SJCRH30 (cell line): ENCODE data around the gene ZNF45. TPM values are rescaled to one million over a fixed set of nuclear protein-coding genes. Genes with fewer than 3 reads are reported as not detected.
A peak's percentile ranks its signal among the peaks of the same experiment; 100 is the strongest.
"Not testable (repeated sequence)": the region's sequence is repeated elsewhere in the genome, so short reads cannot be mapped to it uniquely, and the experiment has no call there.

Experiments
- DNase-seq, 2 experiments: peaks; one replicate each; pipeline ENCODE4 v3.0.0-alpha.2; 2015 to 2020
- H3K27ac ChIP-seq: fragments of 250-450 bp; sonication (Bioruptor Pico); 2 replicates; pipeline ENCODE4 v1.5.1; 2020; ENCODE audit warnings: mild to moderate bottlenecking, moderate library complexity
- H3K27me3 ChIP-seq: fragments of 250-450 bp; sonication (Bioruptor Pico); 2 replicates; pipeline ENCODE4 v1.5.1; 2020; ENCODE audit warnings: mild to moderate bottlenecking, moderate library complexity
- H3K36me3 ChIP-seq: fragments of 250-450 bp; sonication (Bioruptor Pico); 2 replicates; pipeline ENCODE4 v1.5.1; 2020; ENCODE audit warnings: mild to moderate bottlenecking, moderate library complexity
- H3K4me1 ChIP-seq: fragments of 250-450 bp; sonication (Bioruptor Pico); 2 replicates; pipeline ENCODE4 v1.5.1; 2020; ENCODE audit warnings: mild to moderate bottlenecking, moderate library complexity
- H3K4me3 ChIP-seq: fragments of 250-450 bp; sonication (Bioruptor Pico); 2 replicates; pipeline ENCODE4 v1.5.1; 2020; ENCODE audit warnings: mild to moderate bottlenecking, moderate library complexity
- H3K9me3 ChIP-seq: fragments of 250-450 bp; sonication (Bioruptor Pico); replicated peaks from 2 replicates; pipeline ENCODE4 v1.5.1; 2020; ENCODE audit warnings: mild to moderate bottlenecking, moderate library complexity
- total RNA-seq: library from RNA; depleted of rRNA; stranded (reverse); fragments of >200 nt; shearing (Covaris generic); gene quantifications from 2 replicates; pipeline ENCODE4 v1.2.3, GENCODE V29; 2014; rRNA removed

Gene ZNF45
- total RNA-seq, 1 experiment from 2014 or later: 14.4 TPM

DNA sequence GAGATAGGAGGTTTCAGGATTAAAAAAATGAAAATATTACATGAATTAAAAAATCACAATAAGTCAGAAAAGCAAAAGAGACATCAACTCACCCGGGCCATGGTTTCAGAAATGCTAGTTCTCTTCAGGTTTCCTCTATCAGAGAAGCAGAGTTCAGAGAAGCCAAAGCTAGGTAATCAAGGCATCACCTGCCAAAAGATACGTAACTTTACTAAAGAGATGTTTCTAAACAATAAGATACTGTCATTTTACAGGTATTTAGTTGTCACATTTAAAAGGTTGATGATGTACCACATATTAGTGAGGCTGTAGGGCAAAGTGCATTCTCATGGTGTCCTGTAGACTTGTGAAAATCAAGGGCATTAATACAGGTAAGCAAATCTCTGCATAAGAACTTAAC lies 51.2 kb downstream of the ZNF45 start, which contains the start of gene ZNF404:
TSS of gene ZNF404 (minus strand) at position 101 of the 400 bp plus-strand sequence.
- Histone ChIP-seq H3K4me3 (no peak within 1 kb of the TSS), H3K4me1 (no peaks in the 10 kb centered on the region), H3K27me3 (no peaks in the 10 kb centered on the region), H3K9me3 (peaks cover 4% of the 10 kb centered on the region; the same call in 1 of the 2 replicates), H3K27ac (no peak within 1 kb of the TSS), H3K36me3 (no peaks in the 10 kb centered on the region)
- no peak for DNase-seq

- H3K4me1 ChIP-seq: no peaks in the 10 kb centered on the region
- H3K27me3 ChIP-seq: no peaks in the 10 kb centered on the region
- DNase-seq: no peak
- H3K27ac ChIP-seq: no peak overlapping the region
- H3K36me3 ChIP-seq: no peaks in the 10 kb centered on the region
- H3K4me3 ChIP-seq: no peak overlapping the region
- peaks cover 14% of the 10 kb centered on the region; the same call in 1 of the 2 replicates for H3K9me3 ChIP-seq
These were observed 54.6 kb downstream of the ZNF45 start for GRCh38 chr19:43880483-43880882.

DNA sequence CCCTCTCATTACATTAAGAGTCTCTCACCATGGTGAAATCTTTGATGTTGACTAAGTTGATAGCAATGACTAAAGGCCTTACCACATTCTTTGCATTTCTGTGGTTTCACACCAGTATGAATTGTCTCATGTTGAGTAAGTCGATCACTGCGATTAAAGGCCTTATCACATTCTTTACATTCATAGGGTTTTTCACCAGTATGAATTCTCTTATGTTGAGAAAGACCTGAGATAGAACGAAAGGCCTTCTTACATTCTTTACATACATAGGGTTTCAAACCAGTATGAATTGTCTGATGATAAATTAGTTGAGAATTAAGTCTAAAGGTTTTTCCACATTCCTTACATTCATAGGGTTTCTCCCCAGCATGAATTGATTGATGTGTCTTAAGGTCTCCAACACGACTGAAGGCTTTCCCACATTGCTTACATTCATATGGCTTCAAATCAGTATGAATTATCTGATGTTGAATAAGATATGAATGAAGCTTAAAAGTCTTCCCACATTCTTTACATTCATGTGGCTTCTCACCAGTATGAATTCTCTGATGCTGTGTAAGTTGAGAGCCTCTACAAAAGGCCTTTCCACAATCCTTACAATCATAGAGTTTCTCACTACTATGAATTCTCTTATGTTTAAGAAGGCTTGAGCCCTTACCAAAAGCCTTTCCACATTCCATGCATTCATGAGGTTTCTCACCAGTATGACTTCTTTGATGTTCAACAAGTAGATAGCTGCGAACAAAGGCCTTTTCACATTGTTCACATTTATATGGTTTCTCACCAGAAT lies 62.3 kb downstream of the ZNF45 start:
- Histone ChIP-seq H3K9me3 (peaks cover 31% of the 10 kb centered on the region), H3K27ac (no peak overlapping the region), H3K4me1 (no peaks in the 10 kb centered on the region)

GRCh38 chr19:43866923-43867322 lies 68.2 kb downstream of the ZNF45 start:
- not testable (repeated sequence) for H3K4me3 ChIP-seq, H3K27ac ChIP-seq, H3K4me1 ChIP-seq, DNase-seq, H3K27me3 ChIP-seq, H3K36me3 ChIP-seq
- H3K9me3 ChIP-seq: peaks cover 14% of the 10 kb centered on the region

More for the DNA sequence above, 62.3 kb downstream of the ZNF45 start:
- DNase-seq: peak in 1 of 2 experiments; percentile 3
- H3K4me3 ChIP-seq: no peak overlapping the region
- H3K27me3 ChIP-seq: no peaks in the 10 kb centered on the region
- H3K36me3 ChIP-seq: no peaks in the 10 kb centered on the region

Other genes with a start within 250 kb of the ZNF45 start
- not detected in 2 replicates for gene IRGC, start 219.2 kb downstream of the ZNF45 start, total RNA-seq
- gene SMG9, start 180.3 kb downstream of the ZNF45 start, total RNA-seq: 22.5 and 25.7 TPM in 2 replicates
- 0.38 and 0.63 TPM in 2 replicates for gene KCNN4, start 154.3 kb downstream of the ZNF45 start, total RNA-seq
- 0.06 and 0.35 TPM in 2 replicates for gene LYPD5, start 132.8 kb downstream of the ZNF45 start, total RNA-seq
- gene ZNF283, start 108.0 kb downstream of the ZNF45 start, total RNA-seq: 9.7 and 15.0 TPM in 2 replicates
- 0.63 and 1.6 TPM in 2 replicates for gene ZNF404, start 51.3 kb downstream of the ZNF45 start, total RNA-seq
- gene ZNF221, start 15.9 kb upstream of the ZNF45 start, total RNA-seq: 7.5 and 8.5 TPM in 2 replicates
- 6.8 and 8.1 TPM in 2 replicates for gene ZNF155, start 48.9 kb upstream of the ZNF45 start, total RNA-seq
- gene ZNF230, start 67.7 kb upstream of the ZNF45 start, total RNA-seq: 6.0 and 6.5 TPM in 2 replicates
- gene ZNF222, start 90.1 kb upstream of the ZNF45 start, total RNA-seq: 6.9 and 9.2 TPM in 2 replicates
- 5.9 and 6.3 TPM in 2 replicates for gene ZNF223, start 116.8 kb upstream of the ZNF45 start, total RNA-seq
- 4.0 and 4.7 TPM in 2 replicates for gene ZNF284, start 136.9 kb upstream of the ZNF45 start, total RNA-seq
- gene ZNF224, start 159.1 kb upstream of the ZNF45 start, total RNA-seq: 18.1 and 26.3 TPM in 2 replicates
- gene ZNF225, start 178.1 kb upstream of the ZNF45 start, total RNA-seq: 5.1 and 6.3 TPM in 2 replicates
- 10.5 and 11.6 TPM in 2 replicates for gene ZNF234, start 206.3 kb upstream of the ZNF45 start, total RNA-seq
- gene ZNF226, start 229.8 kb upstream of the ZNF45 start, total RNA-seq: 14.8 and 18.0 TPM in 2 replicates